ENCODE measurements around the gene ZNF280C. TPM values are rescaled to one million over a fixed set of nuclear protein-coding genes. Genes with fewer than 3 reads are reported as not detected.

The ZNF280C gene
- total RNA-seq, 1 donor from 2014 or later = 6.0 TPM

GRCh38 chrX:130179170-130179569 lies 89.5 kb downstream of the ZNF280C start:
- no peak for DNase-seq (ENCODE audit: low read depth)

DNA sequence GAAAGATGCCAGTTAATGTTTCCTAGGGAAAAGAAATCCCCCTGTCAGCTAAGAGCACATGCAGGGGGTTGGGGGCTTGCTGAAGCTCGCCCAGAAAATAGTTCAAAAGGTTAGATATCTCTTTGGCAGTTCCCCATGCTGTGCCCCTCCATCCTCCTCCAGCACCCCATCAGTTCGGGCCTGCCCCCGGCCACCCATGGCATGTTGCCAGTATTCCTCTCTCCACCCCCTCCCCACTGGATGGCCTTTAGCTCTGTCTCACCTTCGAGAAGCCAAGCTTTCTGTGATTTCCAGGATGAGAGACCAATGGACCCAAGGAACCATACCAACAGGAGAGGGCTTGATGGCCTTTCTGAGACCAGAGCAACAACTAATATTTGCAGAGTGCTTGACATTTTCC lies 91.8 kb downstream of the ZNF280C start:
- DNase-seq (ENCODE audit: low read depth) = no peak

GRCh38 chrX:130176354-130176776 lies 92.3 kb downstream of the ZNF280C start:
- DNase-seq (ENCODE audit: low read depth) = peak; percentile 11

DNA sequence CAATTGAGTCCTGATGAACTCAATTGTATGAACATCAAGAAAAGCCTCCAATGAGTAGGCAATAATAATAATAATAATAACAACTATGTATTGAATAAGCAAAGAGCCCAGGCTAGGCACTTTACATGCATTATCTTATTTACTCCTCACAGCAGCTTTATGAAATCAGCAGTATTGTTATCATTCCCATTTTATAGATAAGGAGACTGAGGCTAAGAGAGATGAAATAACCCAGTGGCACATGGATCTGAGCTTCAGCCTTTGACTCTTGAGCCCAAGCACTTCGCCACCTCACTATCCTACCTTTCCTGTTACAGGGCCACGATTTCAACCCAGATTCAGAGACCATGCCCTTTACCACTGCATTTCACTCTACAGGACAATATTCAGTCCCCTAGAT lies 93.8 kb downstream of the ZNF280C start:
- no peak for DNase-seq (ENCODE audit: low read depth)

DNA sequence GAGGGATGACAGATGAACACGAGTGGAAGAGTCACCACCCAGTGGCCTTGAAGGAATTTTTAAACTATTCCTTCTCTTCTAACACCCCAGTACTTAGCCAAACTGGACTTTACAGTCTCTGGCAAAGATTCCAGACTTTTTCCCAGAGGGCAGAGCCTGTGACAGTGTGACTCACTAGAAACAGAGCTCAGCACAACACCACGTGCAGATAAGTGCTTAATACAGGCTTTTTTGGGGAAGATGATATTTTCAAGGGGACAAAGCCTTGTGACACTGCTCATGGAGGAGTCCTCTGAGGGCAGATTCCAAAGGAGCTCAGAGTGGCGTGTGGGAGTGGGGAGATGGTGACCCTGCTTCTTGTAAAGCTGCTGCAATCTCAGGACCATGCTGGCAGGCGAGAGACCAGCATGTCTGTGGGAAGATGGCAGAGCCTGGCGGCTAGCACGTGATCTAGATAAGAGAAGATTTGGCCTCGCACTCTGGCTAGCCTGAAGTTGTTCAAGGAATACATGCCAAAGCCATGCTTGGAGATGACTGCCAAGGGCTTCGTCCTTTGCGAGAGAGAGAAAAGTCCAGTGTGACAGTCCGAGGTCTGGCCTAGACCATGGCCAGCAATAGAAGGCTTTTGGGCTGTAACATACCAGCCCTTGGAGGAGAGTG lies 94.5 kb downstream of the ZNF280C start:
- peak; percentile 50 for DNase-seq (ENCODE audit: low read depth)

- no peak for DNase-seq (ENCODE audit: low read depth)
Measured at GRCh38 chrX:130173190-130173895, 95.4 kb downstream of the ZNF280C start.

DNA sequence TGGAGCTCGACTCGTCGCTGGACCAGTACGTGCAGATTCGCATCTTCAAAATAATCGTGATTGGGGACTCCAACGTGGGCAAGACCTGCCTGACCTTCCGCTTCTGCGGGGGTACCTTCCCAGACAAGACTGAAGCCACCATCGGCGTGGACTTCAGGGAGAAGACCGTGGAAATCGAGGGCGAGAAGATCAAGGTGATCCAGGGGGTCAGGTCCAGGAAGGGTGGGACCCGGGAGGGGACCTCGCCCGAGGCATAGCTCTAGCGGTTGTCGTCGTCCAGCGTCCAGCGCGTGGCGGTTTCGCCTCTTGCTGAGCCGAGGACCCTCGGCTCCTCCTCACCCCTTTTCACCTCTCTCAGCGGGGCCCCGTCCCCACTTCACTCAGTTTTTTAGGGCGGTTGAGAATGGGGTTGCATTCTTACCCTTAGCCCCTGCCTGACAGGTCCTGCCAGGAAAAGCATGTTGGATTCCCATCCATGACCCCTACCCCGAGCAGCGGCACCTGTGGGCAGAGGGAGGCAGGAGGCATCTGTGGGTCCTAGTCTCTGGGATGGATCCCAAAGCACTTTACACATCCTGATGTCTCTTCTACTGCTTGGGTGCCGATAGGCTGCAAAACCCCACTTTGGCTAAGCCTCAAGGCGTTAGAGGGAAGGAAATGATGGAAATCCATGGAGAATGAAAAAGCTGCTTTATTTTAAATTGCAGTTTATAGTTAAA lies 96.4 kb downstream of the ZNF280C start:
- DNase-seq (ENCODE audit: low read depth) = no peak

- DNase-seq (ENCODE audit: low read depth) = no peak
Measured at GRCh38 chrX:130171446-130172126, 97.1 kb downstream of the ZNF280C start, which contains the start of gene RAB33A. TSS of gene RAB33A (plus strand) at chrX:130171962. CDS start at chrX:130172063, 101 bp downstream.

DNA sequence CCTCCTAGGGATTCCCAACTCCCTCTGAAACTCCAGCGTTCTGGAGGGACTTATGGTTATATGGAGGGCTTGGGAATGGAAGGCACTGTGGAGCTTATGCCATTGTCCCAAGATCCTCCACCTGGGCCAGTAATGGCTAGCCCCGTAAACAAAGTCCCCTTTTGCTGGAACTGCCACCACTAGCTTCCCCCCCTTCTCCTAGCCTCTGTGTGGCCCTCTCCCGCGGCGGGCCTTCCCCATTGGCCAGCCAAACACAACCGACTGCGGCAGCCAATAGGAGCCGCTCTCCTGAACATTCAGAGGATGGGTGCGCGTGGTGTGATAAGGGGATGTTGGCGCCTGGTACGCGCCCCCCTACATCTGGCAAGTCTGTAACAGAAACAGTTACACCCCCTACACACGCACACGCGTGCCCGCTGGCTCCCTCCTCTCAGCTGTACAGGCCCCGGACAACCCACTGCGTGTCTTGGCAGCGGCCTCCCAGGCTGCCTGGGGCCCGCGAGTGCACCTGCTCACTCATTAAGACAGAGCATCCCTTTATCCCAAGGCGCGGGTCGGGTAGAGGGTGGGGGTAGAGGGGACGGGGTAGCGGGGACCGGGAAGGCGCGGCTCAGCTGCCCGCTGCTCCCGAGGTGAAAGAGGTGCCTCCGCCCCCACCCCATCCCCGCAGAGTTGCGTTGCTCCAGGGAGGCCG lies 97.8 kb downstream of the ZNF280C start:
- DNase-seq (ENCODE audit: low read depth) = no peak

GRCh38 chrX:130167040-130167439 lies 101.7 kb downstream of the ZNF280C start:
- DNase-seq (ENCODE audit: low read depth) = no peak

- DNase-seq (ENCODE audit: low read depth) = no peak
Measured at GRCh38 chrX:130166503-130166777, 102.3 kb downstream of the ZNF280C start.

DNA sequence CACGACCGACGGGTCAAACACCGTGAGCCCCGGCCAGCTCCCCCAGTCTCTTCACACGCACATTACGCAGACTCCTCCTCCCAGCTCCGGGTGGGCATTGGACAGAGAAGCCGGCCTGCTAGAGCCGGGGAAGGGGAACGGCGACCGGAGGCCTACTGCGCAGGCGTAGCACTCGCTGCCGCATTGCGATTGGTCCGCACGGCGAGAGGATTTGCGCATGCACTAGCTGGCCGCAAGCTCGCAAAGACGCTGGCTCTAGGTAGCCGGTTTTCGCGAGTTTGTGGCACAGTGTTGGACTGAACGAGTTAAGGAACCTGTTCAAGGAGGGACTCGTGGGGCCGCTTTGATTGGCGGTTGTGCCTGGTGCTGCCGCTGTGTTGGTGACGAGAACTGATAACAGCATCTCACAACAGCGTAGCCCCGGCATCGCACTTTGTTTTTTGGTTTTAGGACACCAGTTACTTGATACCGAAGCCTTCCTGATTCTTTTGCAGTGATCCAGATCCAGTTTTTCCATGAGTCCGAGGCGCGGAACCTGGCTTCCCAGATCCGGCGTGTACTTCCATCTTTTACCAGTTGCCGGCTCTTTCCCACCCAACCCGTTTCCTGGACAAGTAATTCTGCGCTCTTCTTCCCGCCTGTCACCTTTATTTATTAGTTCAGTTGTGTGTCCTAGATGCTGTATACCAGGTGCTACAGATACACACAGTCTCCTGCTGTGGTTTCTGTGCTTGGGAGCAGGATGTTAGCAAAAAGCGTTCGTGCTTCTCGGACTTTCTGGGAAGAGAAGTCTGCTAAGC lies 102.8 kb downstream of the ZNF280C start, which contains the start of gene AIFM1:
Gene AIFM1, minus strand, starts transcription at position 139 of the 800 bp plus-strand sequence. CDS start 185 bp downstream, outside the sequence.
- peak; percentile 90 for DNase-seq (ENCODE audit: low read depth)

GRCh38 chrX:130165181-130165702 lies 103.5 kb downstream of the ZNF280C start:
- DNase-seq (ENCODE audit: low read depth) = peak; percentile 27

DNA sequence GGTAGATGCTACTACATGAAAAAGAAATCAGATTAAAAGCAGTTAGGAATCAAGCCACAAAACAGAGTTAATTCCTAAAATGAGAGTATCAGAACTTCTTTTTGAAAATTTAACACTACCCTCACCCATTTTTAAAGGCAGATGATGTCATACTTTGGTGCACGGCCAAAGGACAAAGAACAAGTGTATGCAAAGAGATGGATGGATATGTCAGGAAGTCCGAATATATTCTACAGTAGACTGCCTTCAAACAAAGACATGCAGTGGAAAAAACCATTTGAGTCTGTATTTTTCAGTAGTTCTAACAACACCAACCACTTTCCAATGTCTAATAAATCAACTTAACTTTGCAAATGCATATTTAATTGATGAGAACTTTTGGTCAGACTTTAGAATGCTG lies 105.3 kb downstream of the ZNF280C start:
- DNase-seq (ENCODE audit: low read depth) = peak; percentile 22

DNA sequence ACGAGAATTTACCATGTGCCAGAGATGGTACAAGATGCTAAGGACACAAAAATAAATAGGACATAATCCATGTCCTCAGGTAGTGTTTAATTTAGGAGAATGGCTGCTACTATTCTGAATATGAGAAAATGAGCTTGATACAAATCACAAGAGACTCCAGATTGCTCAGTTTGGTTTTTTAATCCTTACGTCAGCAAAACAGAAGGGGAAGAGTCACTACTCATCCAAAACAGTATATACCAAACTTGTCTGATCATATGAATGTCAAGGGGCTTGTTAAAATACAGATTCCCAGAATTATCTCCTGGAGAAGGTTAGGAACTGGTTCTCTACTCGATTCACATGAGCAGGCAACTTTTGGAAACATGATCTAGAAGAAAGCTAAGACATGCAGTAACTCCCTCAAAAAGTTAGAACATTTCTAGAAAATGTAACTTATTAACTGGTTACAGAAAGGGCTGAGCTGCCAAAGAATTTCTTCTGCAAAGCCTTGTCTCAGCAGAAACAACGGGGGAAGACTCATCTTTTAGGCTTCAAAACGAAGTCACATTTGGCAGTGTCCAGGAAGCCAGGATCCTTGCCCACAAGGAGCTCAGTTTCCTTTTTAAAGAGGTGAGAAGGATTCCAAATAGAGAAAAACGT lies 106.5 kb downstream of the ZNF280C start:
- peak; percentile 55 for DNase-seq (ENCODE audit: low read depth)

GRCh38 chrX:130159776-130160175 lies 108.9 kb downstream of the ZNF280C start:
- DNase-seq (ENCODE audit: low read depth) = no peak

- no peak for DNase-seq (ENCODE audit: low read depth)
Measured at GRCh38 chrX:130158311-130158710, 110.4 kb downstream of the ZNF280C start.

DNA sequence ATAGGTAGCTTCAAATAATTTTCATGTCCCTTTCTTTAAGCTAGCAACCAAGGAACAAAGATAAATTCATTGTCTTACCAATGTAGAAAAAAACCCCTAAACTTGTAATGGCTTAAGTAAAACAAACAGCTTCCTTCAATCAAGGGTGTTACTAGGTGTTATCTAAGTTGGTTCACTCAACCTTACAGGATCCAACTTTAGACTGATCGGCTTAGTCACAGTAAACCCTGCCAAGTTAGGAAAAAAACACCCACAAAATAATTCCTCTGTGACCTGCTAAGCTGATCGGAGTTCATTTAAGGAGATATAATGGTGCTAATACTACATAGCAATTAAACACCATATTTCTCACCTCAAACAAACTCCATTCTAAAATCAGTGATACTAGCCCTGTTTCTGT lies 113.1 kb downstream of the ZNF280C start:
- peak; percentile 47 for DNase-seq (ENCODE audit: low read depth)
